ENCODE measurements around the gene MCUR1. TPM values are rescaled to one million over a fixed set of nuclear protein-coding genes. Genes with fewer than 3 reads are reported as not detected.

Gene MCUR1
- total and polyA plus RNA-seq, 2 donors (not counting 1 experiment from before 2014, with no cell fraction given) = 6.3 to 12.4 TPM

GRCh38 chr6:13762611-13763441, 51.5 kb downstream of the MCUR1 start:
- Histone ChIP-seq H2AFZ (ENCODE audit: low read length) (peak overlapping the region; percentile 3), H3K9me3 (ENCODE audit: control insufficient read depth, insufficient read depth, low read depth, low read length) (no peaks in the 10 kb centered on the region), H4K20me1 (ENCODE audit: control insufficient read depth, extremely low read depth, insufficient read depth, low read length) (no peaks in the 10 kb centered on the region), H3K36me3 (ENCODE audit: control insufficient read depth, insufficient read depth, low read length) (no peaks in the 10 kb centered on the region), H3K4me1 (ENCODE audit: control insufficient read depth, extremely low read depth, insufficient read depth, low read length) (peaks cover 4% of the 10 kb centered on the region), H3K9ac (ENCODE audit: insufficient read depth, low read length) (no peak overlapping the region), H3K4me2 (ENCODE audit: extremely low read depth, insufficient read depth, low read length) (peak overlapping the region; percentile 30), H3K79me2 (ENCODE audit: control insufficient read depth, insufficient read depth, low read length) (no peaks in the 10 kb centered on the region), H3K27me3 (ENCODE audit: control insufficient read depth, insufficient read depth, low read length) (no peaks in the 10 kb centered on the region), H3K27ac (ENCODE audit: insufficient read depth, low read length) (peak overlapping the region; percentile 26), H3K4me3 (replicated peaks in 1 of 4; ENCODE audit: control extremely low read depth in 1 of 4, insufficient read depth in 1 of 4, low read depth in 3 of 4, low read length in 4 of 4) (no peak overlapping the region)
- DNase-seq (ENCODE audit: low read depth in 2 of 2) = peak; percentile 94 to 97
- TF ChIP-seq EZH2 (IDR thresholded peaks at IDR 0.05; ENCODE audit: low read length, missing control alignments) = no peak
- no peak for TF ChIP-seq CTCF (conservative IDR thresholded peaks at IDR 0.05 in 1 of 2, IDR thresholded peaks at IDR 0.05 in 1 of 2; ENCODE audit: low read depth in 1 of 2, low read length in 2 of 2)

- no peak overlapping the region for H3K9ac ChIP-seq (ENCODE audit: insufficient read depth, low read length)
- peak; percentile 5 to 43 for DNase-seq (ENCODE audit: low read depth in 2 of 2)
Observed at GRCh38 chr6:13761361-13762036, 52.9 kb downstream of the MCUR1 start.

More at GRCh38 chr6:13761361-13762036, 52.9 kb downstream of the MCUR1 start:
- peaks cover 4% of the 10 kb centered on the region for H3K4me1 ChIP-seq (ENCODE audit: control insufficient read depth, extremely low read depth, insufficient read depth, low read length)
- H3K4me2 ChIP-seq (ENCODE audit: extremely low read depth, insufficient read depth, low read length) = no peak overlapping the region
- H3K27ac ChIP-seq (ENCODE audit: insufficient read depth, low read length) = no peak overlapping the region
- no peak overlapping the region for H3K4me3 ChIP-seq (replicated peaks in 1 of 4; ENCODE audit: control extremely low read depth in 1 of 4, insufficient read depth in 1 of 4, low read depth in 3 of 4, low read length in 4 of 4)
- H2AFZ ChIP-seq (ENCODE audit: low read length) = no peak overlapping the region
- H3K79me2 ChIP-seq (ENCODE audit: control insufficient read depth, insufficient read depth, low read length) = no peaks in the 10 kb centered on the region
- no peaks in the 10 kb centered on the region for H3K9me3 ChIP-seq (ENCODE audit: control insufficient read depth, insufficient read depth, low read depth, low read length)
- H3K36me3 ChIP-seq (ENCODE audit: control insufficient read depth, insufficient read depth, low read length) = no peaks in the 10 kb centered on the region
- H3K27me3 ChIP-seq (ENCODE audit: control insufficient read depth, insufficient read depth, low read length) = no peaks in the 10 kb centered on the region
- H4K20me1 ChIP-seq (ENCODE audit: control insufficient read depth, extremely low read depth, insufficient read depth, low read length) = no peaks in the 10 kb centered on the region
- TF ChIP-seq CTCF (conservative IDR thresholded peaks at IDR 0.05 in 1 of 2, IDR thresholded peaks at IDR 0.05 in 1 of 2; ENCODE audit: low read depth in 1 of 2, low read length in 2 of 2) (no peak), EZH2 (IDR thresholded peaks at IDR 0.05; ENCODE audit: low read length, missing control alignments) (no peak)

All from fibroblast of lung (primary cell).